Caki2 (cell line): ENCODE results near the gene ACSS2. TPM values are rescaled to one million over a fixed set of nuclear protein-coding genes. Genes with fewer than 3 reads are reported as not detected.
"Not testable (repeated sequence)": the region's sequence is repeated elsewhere in the genome, so short reads cannot be mapped to it uniquely, and the experiment has no call there.

Source experiments
- DNase-seq: peaks from one replicate; pipeline ENCODE4 v3.0.0-alpha.2; 2015; ENCODE audit warnings: low read depth
- in situ Hi-C: cut with HindIII; loops from 2 replicates; pipeline ENCODE4 v1.10.0; 2016; ENCODE audit warnings: low sequenced_read_pairs, low pct_unique_long_range_greater_than_20kb, mixed read lengths
- total RNA-seq: library from RNA; depleted of rRNA; stranded (reverse); fragments of >200 nt; shearing (Covaris generic); gene quantifications from 2 replicates; pipeline ENCODE4 v1.2.3, GENCODE V29; 2014; ENCODE audit warnings: low replicate concordance

ACSS2 gene
- total RNA-seq, 1 experiment from 2014 or later, result 37.2 TPM

GRCh38 chr20:34895465-34895864 lies 19.1 kb downstream of the ACSS2 start:
- DNase-seq, result no peak
- in situ Hi-C loops, result no loop called here

GRCh38 chr20:34896086-34896621 lies 19.7 kb downstream of the ACSS2 start:
- in situ Hi-C loops, result no loop called here
- no peak for DNase-seq

GRCh38 chr20:34898129-34898528 lies 21.7 kb downstream of the ACSS2 start:
- in situ Hi-C loops, result not testable (repeated sequence)

GRCh38 chr20:34898731-34899130 lies 22.3 kb downstream of the ACSS2 start:
- in situ Hi-C loops, DNase-seq: not testable (repeated sequence)

More at GRCh38 chr20:34898129-34898528, 21.7 kb downstream of the ACSS2 start:
- not testable (repeated sequence) for DNase-seq

GRCh38 chr20:34904202-34904621 lies 27.8 kb downstream of the ACSS2 start:
- in situ Hi-C loops, result no loop called here
- no peak for DNase-seq

GRCh38 chr20:34907616-34908469 lies 31.4 kb downstream of the ACSS2 start:
- peak; percentile 91 for DNase-seq
- in situ Hi-C loops, result no loop called here

- DNase-seq, result no peak
- in situ Hi-C loops, result no loop called here
Observed at GRCh38 chr20:34915131-34915530, 38.7 kb downstream of the ACSS2 start.

- in situ Hi-C loops, result no loop called here
- DNase-seq, result no peak
Observed at GRCh38 chr20:34915749-34916455, 39.5 kb downstream of the ACSS2 start.

GRCh38 chr20:34916774-34917354 lies 40.5 kb downstream of the ACSS2 start:
- in situ Hi-C loops, result no loop called here
- no peak for DNase-seq

- in situ Hi-C loops, result no loop called here
Observed at GRCh38 chr20:34920055-34920454, 43.6 kb downstream of the ACSS2 start.

GRCh38 chr20:34921436-34921835 lies 45.0 kb downstream of the ACSS2 start:
- in situ Hi-C loops, result no loop called here
- DNase-seq, result no peak

More at GRCh38 chr20:34920055-34920454, 43.6 kb downstream of the ACSS2 start:
- DNase-seq, result no peak

GRCh38 chr20:34922654-34923381 lies 46.4 kb downstream of the ACSS2 start:
- DNase-seq, result peak; percentile 12

GRCh38 chr20:34923414-34923813 lies 47.0 kb downstream of the ACSS2 start:
- in situ Hi-C loops, result no loop called here
- DNase-seq, result no peak

More at GRCh38 chr20:34922654-34923381, 46.4 kb downstream of the ACSS2 start:
- in situ Hi-C loops, result no loop called here

GRCh38 chr20:34925341-34925740 lies 48.9 kb downstream of the ACSS2 start:
- no peak for DNase-seq
- in situ Hi-C loops, result no loop called here

GRCh38 chr20:34925981-34926380 lies 49.6 kb downstream of the ACSS2 start:
- DNase-seq, result no peak
- in situ Hi-C loops, result no loop called here

GRCh38 chr20:34926581-34926980 lies 50.2 kb downstream of the ACSS2 start:
- DNase-seq, result no peak
- in situ Hi-C loops, result no loop called here

- no peak for DNase-seq
- in situ Hi-C loops, result no loop called here
Observed at GRCh38 chr20:34927736-34928135, 51.3 kb downstream of the ACSS2 start.

- in situ Hi-C loops, result no loop called here
Observed at GRCh38 chr20:34928411-34928810, 52.0 kb downstream of the ACSS2 start.

More at GRCh38 chr20:34928411-34928810, 52.0 kb downstream of the ACSS2 start:
- no peak for DNase-seq
